ENCODE results near the gene DOCK10. TPM values are rescaled to one million over a fixed set of nuclear protein-coding genes. Genes with fewer than 3 reads are reported as not detected.
A peak's percentile ranks its signal among the peaks of the same experiment; 100 is the strongest.

Gene DOCK10
- total RNA-seq, 1 donor from 2014 or later = 15.2 TPM

GRCh38 chr2:225022188-225022587, 20.1 kb downstream of the DOCK10 start:
- H3K4me3 Mint-ChIP-seq (ENCODE audit: unreplicated experiment) = no peak overlapping the region
- TF ChIP-seq CTCF (IDR thresholded peaks at IDR 0.05) = no peak
- H3K27ac Mint-ChIP-seq (ENCODE audit: unreplicated experiment) = peak overlapping the region; percentile 3
- DNase-seq (ENCODE audit: extremely low spot score, unreplicated experiment) = no peak
- no peaks in the 10 kb centered on the region for H3K36me3 Mint-ChIP-seq (ENCODE audit: unreplicated experiment)
- no peaks in the 10 kb centered on the region for H3K27me3 Mint-ChIP-seq (ENCODE audit: unreplicated experiment)
- H3K9me3 Mint-ChIP-seq (ENCODE audit: unreplicated experiment) = no peaks in the 10 kb centered on the region
- peaks cover 33% of the 10 kb centered on the region for H3K4me1 Mint-ChIP-seq (ENCODE audit: unreplicated experiment)

DNA sequence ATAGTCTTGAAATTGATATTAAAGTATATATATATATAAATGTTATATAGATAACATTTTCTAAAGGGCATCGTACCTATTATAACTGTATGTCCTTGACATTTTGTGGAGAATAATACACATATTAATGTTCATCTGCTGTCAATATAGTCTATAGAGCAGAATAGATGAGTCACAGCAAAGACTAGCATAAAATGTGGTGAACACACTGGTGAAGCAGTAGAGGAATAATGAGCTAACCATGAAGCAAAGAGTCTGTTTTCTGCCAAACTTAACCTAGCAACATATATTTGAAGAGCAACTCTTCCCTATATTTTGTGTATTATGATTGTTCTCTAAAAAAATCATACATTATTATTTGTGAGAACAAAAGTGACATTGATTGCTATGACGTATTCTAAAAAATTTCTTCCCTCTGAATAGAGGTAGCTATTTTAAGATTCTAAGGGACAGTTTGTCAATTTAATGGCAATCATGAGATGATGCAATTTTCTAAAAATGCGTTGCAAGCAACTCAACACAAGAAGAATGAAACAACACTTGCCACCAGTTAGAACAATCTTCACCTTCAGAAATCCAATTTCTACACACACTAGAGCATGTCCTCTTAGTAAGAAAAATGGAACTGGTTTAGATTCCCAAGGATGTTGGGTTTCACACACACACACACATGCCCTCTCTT, 22.0 kb downstream of the DOCK10 start:
- peaks cover 23% of the 10 kb centered on the region for H3K4me1 Mint-ChIP-seq (ENCODE audit: unreplicated experiment)
- H3K27ac Mint-ChIP-seq (ENCODE audit: unreplicated experiment) = no peak overlapping the region
- no peaks in the 10 kb centered on the region for H3K27me3 Mint-ChIP-seq (ENCODE audit: unreplicated experiment)
- H3K36me3 Mint-ChIP-seq (ENCODE audit: unreplicated experiment) = no peaks in the 10 kb centered on the region
- no peak for DNase-seq (ENCODE audit: extremely low spot score, unreplicated experiment)
- no peak for TF ChIP-seq CTCF (IDR thresholded peaks at IDR 0.05)
- no peak overlapping the region for H3K4me3 Mint-ChIP-seq (ENCODE audit: unreplicated experiment)
- H3K9me3 Mint-ChIP-seq (ENCODE audit: unreplicated experiment) = no peaks in the 10 kb centered on the region

DNA sequence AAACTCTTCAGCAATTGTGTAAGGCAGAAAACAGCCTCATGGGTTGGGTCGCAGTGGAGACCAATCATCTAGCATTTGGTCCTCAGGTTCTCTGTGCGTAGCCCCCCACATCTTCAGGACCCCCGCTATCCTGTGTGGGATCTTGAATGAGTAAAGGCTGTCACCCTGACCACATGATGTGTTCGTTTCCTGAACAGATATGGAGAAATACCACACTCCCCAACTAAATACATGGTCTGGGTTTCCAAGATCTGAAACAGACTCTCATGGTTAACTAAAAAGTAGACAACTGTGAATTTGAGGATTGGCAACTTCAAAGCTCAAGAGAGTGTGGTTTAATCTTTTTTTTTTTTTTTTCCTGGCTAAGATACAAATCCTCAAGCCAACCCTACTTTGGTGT, 23.2 kb downstream of the DOCK10 start:
- H3K4me3 Mint-ChIP-seq (ENCODE audit: unreplicated experiment) = no peak overlapping the region
- no peaks in the 10 kb centered on the region for H3K27me3 Mint-ChIP-seq (ENCODE audit: unreplicated experiment)
- H3K27ac Mint-ChIP-seq (ENCODE audit: unreplicated experiment) = no peak overlapping the region
- DNase-seq (ENCODE audit: extremely low spot score, unreplicated experiment) = no peak
- no peak for TF ChIP-seq CTCF (IDR thresholded peaks at IDR 0.05)
- H3K9me3 Mint-ChIP-seq (ENCODE audit: unreplicated experiment) = no peaks in the 10 kb centered on the region
- H3K36me3 Mint-ChIP-seq (ENCODE audit: unreplicated experiment) = no peaks in the 10 kb centered on the region
- H3K4me1 Mint-ChIP-seq (ENCODE audit: unreplicated experiment) = peaks cover 25% of the 10 kb centered on the region

DNA sequence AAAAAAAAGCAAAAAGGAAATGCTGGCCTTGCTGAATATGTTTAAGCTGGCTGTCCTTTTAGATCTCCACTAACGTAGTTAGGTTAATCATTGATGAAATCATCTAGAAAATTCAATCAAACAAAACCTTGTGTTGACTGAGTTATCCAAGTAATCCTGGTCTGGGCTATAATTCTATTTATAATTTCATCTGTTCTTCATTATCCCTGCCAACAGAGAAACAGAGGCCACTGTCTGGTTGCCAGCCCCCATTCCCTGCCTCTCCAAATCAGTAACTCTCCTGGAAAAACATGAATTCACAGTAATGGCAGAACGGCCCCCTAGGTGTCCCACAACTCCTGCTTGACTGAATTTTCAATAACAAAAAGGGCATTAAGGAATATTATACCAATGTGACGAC, 24.6 kb downstream of the DOCK10 start:
- peaks cover 35% of the 10 kb centered on the region for H3K4me1 Mint-ChIP-seq (ENCODE audit: unreplicated experiment)
- DNase-seq (ENCODE audit: extremely low spot score, unreplicated experiment) = no peak
- no peaks in the 10 kb centered on the region for H3K36me3 Mint-ChIP-seq (ENCODE audit: unreplicated experiment)
- peak overlapping the region; percentile 68 for H3K27ac Mint-ChIP-seq (ENCODE audit: unreplicated experiment)
- no peak overlapping the region for H3K4me3 Mint-ChIP-seq (ENCODE audit: unreplicated experiment)
- no peaks in the 10 kb centered on the region for H3K27me3 Mint-ChIP-seq (ENCODE audit: unreplicated experiment)
- peak; percentile 28 for TF ChIP-seq CTCF (IDR thresholded peaks at IDR 0.05)
- H3K9me3 Mint-ChIP-seq (ENCODE audit: unreplicated experiment) = no peaks in the 10 kb centered on the region

DNA sequence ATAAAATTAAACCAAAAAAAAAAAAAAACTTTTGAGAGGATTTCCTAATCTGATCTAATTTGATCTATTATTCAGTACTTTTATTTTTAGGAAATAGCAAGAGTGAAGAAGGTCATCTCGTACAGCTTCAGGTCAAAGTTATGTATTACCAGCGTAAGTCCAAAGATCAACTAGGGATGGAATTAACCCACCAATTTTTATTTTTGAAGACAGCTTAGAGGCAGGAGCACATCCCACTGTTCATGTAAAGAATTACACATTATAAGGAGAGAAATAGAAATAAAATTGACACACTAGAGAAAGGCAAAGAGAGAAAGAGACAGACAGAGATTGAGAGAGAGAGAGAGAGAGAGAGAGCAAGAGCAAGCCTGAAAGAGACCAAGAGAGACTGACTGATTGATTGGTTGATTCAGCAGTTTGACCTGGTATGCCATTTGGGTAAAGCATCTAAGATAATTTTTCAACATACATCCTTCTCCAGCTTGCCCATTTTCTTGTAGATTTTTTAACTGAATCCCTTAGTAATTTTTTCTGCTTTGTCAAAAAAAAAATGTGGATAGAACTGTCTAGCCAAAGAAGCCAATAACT, 25.1 kb downstream of the DOCK10 start:
- H3K4me1 Mint-ChIP-seq (ENCODE audit: unreplicated experiment) = peaks cover 32% of the 10 kb centered on the region
- no peak for DNase-seq (ENCODE audit: extremely low spot score, unreplicated experiment)
- no peaks in the 10 kb centered on the region for H3K36me3 Mint-ChIP-seq (ENCODE audit: unreplicated experiment)
- H3K4me3 Mint-ChIP-seq (ENCODE audit: unreplicated experiment) = no peak overlapping the region
- TF ChIP-seq CTCF (IDR thresholded peaks at IDR 0.05) = no peak
- peak overlapping the region; percentile 68 for H3K27ac Mint-ChIP-seq (ENCODE audit: unreplicated experiment)
- no peaks in the 10 kb centered on the region for H3K27me3 Mint-ChIP-seq (ENCODE audit: unreplicated experiment)
- no peaks in the 10 kb centered on the region for H3K9me3 Mint-ChIP-seq (ENCODE audit: unreplicated experiment)

All from osteocyte (in vitro differentiated cells).